HepG2 (cell line): ENCODE results near the gene ABCA2.
A peak's percentile ranks its signal among the peaks of the same experiment; 100 is the strongest.

Source experiments
- BHLHE40 ChIP-seq: IDR thresholded peaks from 2 replicates; pipeline ENCODE4 v1.6.1; 2011; ENCODE audit warnings: low read length, improper control_type of control experiment
- PHF21A ChIP-seq: sonication (generic); formaldehyde crosslinking; IDR thresholded peaks from 2 replicates; pipeline ENCODE4 v1.5.0; 2020; ENCODE audit warnings: mild to moderate bottlenecking, missing genetic modification reagents
- SIN3A ChIP-seq: IDR thresholded peaks from 2 replicates; pipeline ENCODE4 v1.6.1; 2011; ENCODE audit warnings: low read depth, mild to moderate bottlenecking, control low read depth, low read length, borderline replicate concordance
- SRSF1 ChIP-seq: fragments of 200-400 bp; formaldehyde crosslinking; optimal IDR thresholded peaks from 2 replicates; pipeline ENCODE3; 2017; ENCODE audit warnings: mild to moderate bottlenecking, low read depth, low read length, moderate library complexity
- ZFP41 ChIP-seq: sonication (generic); formaldehyde crosslinking; IDR thresholded peaks from 2 replicates; pipeline ENCODE4 v1.4.0; 2020; ENCODE audit warnings: mild to moderate bottlenecking, missing genetic modification reagents, borderline replicate concordance
- ZNF10 ChIP-seq: sonication (generic); formaldehyde crosslinking; IDR thresholded peaks from 2 replicates; pipeline ENCODE4 v1.4.0; 2020; ENCODE audit warnings: mild to moderate bottlenecking, low read depth, missing genetic modification reagents, borderline replicate concordance
- ZNF432 ChIP-seq: sonication (generic); formaldehyde crosslinking; IDR thresholded peaks from 2 replicates; pipeline ENCODE4 v1.5.0; 2020; ENCODE audit warnings: missing genetic modification reagents, mild to moderate bottlenecking, borderline replicate concordance
- ZNF530 ChIP-seq: sonication (generic); formaldehyde crosslinking; IDR thresholded peaks from 2 replicates; pipeline ENCODE4 v1.5.0; 2020; ENCODE audit warnings: low read depth, mild to moderate bottlenecking, missing genetic modification reagents
- ZNF83 ChIP-seq: sonication (generic); formaldehyde crosslinking; IDR thresholded peaks from 2 replicates; pipeline ENCODE4 v1.4.0; 2020; ENCODE audit warnings: missing genetic modification reagents, mild to moderate bottlenecking, borderline replicate concordance
- TF ChIP-seq, protein P1 (sequence below): sonication (generic); formaldehyde crosslinking; IDR thresholded peaks from 2 replicates; pipeline ENCODE4 v1.5.1; 2020; ENCODE audit warnings: mild to moderate bottlenecking, missing genetic modification reagents, moderate library complexity
- TF ChIP-seq, protein P2 (sequence below): sonication (generic); formaldehyde crosslinking; IDR thresholded peaks from 2 replicates; pipeline ENCODE4 v1.5.0; 2020; ENCODE audit warnings: mild to moderate bottlenecking, missing genetic modification reagents, moderate library complexity
- TF ChIP-seq, protein P3 (sequence below): sonication (generic); formaldehyde crosslinking; IDR thresholded peaks from 2 replicates; pipeline ENCODE4 v1.4.0; 2020; ENCODE audit warnings: missing genetic modification reagents
- TF ChIP-seq, protein P4 (sequence below): sonication (generic); formaldehyde crosslinking; IDR thresholded peaks from one replicate; pipeline ENCODE4 v1.5.1; 2020; ENCODE audit warnings: mild to moderate bottlenecking, missing genetic modification reagents; ENCODE audit errors: not compliant biosample characterization

DNA sequence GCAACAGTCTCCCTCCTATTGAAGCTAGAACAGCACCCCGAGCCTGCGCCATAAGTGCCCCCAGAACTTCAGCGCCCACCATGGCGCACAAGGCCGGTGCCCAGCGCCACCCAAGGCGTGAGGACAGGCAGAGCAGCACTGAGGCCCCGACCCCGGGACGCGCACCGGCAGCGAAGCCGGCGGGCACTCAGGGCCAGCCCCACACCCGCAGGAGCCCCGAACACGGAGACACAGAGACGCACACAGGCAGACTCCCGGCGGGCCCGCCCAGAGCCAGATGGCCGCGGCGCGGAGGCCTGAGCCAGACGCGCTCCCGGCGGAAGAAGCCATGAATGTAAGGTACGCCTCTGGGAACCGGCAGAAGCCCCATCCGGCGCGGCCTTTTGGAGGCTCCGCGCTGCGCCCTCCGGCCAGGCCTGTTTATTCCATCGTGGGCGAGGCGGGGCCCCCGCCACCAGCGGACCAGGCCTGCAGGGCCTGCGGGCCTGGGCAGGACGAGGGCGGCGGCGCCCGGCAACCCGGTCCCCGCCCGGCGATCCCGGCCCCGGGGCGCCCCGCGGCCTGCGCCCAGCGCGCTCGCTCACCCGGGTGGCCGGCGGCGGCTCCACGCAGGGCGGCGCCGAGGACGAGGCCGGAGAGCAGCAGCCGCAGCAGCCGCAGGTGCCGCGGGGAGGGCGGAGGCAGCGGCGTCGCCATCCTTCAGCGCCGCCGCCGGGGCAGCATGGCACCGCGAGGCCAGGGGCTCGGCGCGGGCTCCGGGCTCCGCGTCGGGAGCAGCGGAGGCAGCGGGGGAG lies 17.5 kb upstream of the ABCA2 start:
- TF ChIP-seq ZNF83 (no peak), SIN3A (no peak), ZNF10 (CRISPR knock-in tag) (no peak), BHLHE40 (no peak), ZNF530 (CRISPR knock-in tag) (no peak), PHF21A (CRISPR knock-in tag) (no peak), ZNF432 (no peak), SRSF1 (no peak), ZFP41 (no peak)
- TF ChIP-seq, protein P1, sequence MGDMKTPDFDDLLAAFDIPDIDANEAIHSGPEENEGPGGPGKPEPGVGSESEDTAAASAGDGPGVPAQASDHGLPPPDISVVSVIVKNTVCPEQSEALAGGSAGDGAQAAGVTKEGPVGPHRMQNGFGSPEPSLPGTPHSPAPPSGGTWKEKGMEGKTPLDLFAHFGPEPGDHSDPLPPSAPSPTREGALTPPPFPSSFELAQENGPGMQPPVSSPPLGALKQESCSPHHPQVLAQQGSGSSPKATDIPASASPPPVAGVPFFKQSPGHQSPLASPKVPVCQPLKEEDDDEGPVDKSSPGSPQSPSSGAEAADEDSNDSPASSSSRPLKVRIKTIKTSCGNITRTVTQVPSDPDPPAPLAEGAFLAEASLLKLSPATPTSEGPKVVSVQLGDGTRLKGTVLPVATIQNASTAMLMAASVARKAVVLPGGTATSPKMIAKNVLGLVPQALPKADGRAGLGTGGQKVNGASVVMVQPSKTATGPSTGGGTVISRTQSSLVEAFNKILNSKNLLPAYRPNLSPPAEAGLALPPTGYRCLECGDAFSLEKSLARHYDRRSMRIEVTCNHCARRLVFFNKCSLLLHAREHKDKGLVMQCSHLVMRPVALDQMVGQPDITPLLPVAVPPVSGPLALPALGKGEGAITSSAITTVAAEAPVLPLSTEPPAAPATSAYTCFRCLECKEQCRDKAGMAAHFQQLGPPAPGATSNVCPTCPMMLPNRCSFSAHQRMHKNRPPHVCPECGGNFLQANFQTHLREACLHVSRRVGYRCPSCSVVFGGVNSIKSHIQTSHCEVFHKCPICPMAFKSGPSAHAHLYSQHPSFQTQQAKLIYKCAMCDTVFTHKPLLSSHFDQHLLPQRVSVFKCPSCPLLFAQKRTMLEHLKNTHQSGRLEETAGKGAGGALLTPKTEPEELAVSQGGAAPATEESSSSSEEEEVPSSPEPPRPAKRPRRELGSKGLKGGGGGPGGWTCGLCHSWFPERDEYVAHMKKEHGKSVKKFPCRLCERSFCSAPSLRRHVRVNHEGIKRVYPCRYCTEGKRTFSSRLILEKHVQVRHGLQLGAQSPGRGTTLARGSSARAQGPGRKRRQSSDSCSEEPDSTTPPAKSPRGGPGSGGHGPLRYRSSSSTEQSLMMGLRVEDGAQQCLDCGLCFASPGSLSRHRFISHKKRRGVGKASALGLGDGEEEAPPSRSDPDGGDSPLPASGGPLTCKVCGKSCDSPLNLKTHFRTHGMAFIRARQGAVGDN (CRISPR knock-in tag): 0 out of 2 replicates have a peak, but pooled peaks have one; percentile 18
- TF ChIP-seq, protein P2, sequence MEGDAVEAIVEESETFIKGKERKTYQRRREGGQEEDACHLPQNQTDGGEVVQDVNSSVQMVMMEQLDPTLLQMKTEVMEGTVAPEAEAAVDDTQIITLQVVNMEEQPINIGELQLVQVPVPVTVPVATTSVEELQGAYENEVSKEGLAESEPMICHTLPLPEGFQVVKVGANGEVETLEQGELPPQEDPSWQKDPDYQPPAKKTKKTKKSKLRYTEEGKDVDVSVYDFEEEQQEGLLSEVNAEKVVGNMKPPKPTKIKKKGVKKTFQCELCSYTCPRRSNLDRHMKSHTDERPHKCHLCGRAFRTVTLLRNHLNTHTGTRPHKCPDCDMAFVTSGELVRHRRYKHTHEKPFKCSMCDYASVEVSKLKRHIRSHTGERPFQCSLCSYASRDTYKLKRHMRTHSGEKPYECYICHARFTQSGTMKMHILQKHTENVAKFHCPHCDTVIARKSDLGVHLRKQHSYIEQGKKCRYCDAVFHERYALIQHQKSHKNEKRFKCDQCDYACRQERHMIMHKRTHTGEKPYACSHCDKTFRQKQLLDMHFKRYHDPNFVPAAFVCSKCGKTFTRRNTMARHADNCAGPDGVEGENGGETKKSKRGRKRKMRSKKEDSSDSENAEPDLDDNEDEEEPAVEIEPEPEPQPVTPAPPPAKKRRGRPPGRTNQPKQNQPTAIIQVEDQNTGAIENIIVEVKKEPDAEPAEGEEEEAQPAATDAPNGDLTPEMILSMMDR (CRISPR knock-in tag): no peak
- TF ChIP-seq, protein P3, sequence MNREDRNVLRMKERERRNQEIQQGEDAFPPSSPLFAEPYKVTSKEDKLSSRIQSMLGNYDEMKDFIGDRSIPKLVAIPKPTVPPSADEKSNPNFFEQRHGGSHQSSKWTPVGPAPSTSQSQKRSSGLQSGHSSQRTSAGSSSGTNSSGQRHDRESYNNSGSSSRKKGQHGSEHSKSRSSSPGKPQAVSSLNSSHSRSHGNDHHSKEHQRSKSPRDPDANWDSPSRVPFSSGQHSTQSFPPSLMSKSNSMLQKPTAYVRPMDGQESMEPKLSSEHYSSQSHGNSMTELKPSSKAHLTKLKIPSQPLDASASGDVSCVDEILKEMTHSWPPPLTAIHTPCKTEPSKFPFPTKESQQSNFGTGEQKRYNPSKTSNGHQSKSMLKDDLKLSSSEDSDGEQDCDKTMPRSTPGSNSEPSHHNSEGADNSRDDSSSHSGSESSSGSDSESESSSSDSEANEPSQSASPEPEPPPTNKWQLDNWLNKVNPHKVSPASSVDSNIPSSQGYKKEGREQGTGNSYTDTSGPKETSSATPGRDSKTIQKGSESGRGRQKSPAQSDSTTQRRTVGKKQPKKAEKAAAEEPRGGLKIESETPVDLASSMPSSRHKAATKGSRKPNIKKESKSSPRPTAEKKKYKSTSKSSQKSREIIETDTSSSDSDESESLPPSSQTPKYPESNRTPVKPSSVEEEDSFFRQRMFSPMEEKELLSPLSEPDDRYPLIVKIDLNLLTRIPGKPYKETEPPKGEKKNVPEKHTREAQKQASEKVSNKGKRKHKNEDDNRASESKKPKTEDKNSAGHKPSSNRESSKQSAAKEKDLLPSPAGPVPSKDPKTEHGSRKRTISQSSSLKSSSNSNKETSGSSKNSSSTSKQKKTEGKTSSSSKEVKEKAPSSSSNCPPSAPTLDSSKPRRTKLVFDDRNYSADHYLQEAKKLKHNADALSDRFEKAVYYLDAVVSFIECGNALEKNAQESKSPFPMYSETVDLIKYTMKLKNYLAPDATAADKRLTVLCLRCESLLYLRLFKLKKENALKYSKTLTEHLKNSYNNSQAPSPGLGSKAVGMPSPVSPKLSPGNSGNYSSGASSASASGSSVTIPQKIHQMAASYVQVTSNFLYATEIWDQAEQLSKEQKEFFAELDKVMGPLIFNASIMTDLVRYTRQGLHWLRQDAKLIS (CRISPR knock-in tag): no peak
- TF ChIP-seq, protein P4, sequence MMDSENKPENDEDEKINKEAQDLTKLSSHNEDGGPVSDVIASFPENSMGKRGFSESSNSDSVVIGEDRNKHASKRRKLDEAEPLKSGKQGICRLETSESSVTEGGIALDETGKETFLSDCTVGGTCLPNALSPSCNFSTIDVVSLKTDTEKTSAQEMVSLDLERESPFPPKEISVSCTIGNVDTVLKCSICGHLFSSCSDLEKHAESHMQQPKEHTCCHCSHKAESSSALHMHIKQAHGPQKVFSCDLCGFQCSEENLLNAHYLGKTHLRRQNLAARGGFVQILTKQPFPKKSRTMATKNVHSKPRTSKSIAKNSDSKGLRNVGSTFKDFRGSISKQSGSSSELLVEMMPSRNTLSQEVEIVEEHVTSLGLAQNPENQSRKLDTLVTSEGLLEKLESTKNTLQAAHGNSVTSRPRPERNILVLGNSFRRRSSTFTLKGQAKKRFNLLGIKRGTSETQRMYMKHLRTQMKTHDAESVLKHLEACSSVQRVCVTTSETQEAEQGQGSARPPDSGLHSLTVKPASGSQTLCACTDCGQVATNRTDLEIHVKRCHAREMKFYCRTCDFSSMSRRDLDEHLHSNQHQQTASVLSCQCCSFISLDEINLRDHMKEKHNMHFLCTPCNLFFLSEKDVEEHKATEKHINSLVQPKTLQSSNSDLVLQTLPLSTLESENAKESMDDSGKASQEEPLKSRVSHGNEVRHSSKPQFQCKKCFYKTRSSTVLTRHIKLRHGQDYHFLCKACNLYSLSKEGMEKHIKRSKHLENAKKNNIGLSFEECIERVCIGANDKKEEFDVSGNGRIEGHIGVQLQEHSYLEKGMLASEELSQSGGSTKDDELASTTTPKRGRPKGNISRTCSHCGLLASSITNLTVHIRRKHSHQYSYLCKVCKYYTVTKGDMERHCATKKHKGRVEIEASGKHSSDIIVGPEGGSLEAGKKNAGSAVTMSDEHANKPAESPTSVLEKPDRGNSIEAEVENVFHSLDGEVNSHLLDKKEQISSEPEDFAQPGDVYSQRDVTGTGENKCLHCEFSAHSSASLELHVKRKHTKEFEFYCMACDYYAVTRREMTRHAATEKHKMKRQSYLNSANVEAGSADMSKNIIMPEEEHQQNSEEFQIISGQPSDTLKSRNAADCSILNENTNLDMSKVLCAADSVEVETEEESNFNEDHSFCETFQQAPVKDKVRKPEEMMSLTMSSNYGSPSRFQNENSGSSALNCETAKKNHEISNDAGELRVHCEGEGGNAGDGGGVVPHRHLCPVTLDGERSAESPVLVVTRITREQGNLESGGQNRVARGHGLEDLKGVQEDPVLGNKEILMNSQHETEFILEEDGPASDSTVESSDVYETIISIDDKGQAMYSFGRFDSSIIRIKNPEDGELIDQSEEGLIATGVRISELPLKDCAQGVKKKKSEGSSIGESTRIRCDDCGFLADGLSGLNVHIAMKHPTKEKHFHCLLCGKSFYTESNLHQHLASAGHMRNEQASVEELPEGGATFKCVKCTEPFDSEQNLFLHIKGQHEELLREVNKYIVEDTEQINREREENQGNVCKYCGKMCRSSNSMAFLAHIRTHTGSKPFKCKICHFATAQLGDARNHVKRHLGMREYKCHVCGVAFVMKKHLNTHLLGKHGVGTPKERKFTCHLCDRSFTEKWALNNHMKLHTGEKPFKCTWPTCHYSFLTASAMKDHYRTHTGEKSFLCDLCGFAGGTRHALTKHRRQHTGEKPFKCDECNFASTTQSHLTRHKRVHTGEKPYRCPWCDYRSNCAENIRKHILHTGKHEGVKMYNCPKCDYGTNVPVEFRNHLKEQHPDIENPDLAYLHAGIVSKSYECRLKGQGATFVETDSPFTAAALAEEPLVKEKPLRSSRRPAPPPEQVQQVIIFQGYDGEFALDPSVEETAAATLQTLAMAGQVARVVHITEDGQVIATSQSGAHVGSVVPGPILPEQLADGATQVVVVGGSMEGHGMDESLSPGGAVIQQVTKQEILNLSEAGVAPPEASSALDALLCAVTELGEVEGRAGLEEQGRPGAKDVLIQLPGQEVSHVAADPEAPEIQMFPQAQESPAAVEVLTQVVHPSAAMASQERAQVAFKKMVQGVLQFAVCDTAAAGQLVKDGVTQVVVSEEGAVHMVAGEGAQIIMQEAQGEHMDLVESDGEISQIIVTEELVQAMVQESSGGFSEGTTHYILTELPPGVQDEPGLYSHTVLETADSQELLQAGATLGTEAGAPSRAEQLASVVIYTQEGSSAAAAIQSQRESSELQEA (CRISPR knock-in tag): no peak
